Osteoblast (primary cell): ENCODE results near the gene MSANTD3. TPM values are rescaled to one million over a fixed set of nuclear protein-coding genes. Genes with fewer than 3 reads are reported as not detected.

Experiments
- DNase-seq: peaks from one replicate; pipeline ENCODE4 v3.0.0; 2011; ENCODE audit warnings: low spot score, mixed read lengths; ENCODE audit not compliant: insufficient read length; ENCODE audit errors: missing footprints
- H2AFZ ChIP-seq: 2 replicates; pipeline ENCODE4 v1.6.0; 2011; ENCODE audit warnings: mild to moderate bottlenecking, low read length
- H3K27ac ChIP-seq: 2 replicates; pipeline ENCODE4 v1.5.1; 2011; ENCODE audit warnings: mild to moderate bottlenecking, low read depth, low read length, moderate library complexity
- H3K27me3 ChIP-seq: 2 replicates; pipeline ENCODE4 v1.6.0; 2012; ENCODE audit warnings: mild to moderate bottlenecking, control low read depth, inconsistent platforms, low read length, moderate library complexity; ENCODE audit not compliant: insufficient read depth
- H3K36me3 ChIP-seq: 2 replicates; pipeline ENCODE4 v1.5.1; 2011; ENCODE audit warnings: mild to moderate bottlenecking, low read length, control low read depth, moderate library complexity; ENCODE audit not compliant: insufficient read depth
- H3K4me1 ChIP-seq: 2 replicates; pipeline ENCODE4 v1.5.1; 2011; ENCODE audit warnings: mild to moderate bottlenecking, low read length, control low read depth, moderate library complexity; ENCODE audit not compliant: insufficient read depth
- H3K4me2 ChIP-seq: 2 replicates; pipeline ENCODE4 v1.6.0; 2011; ENCODE audit warnings: mild to moderate bottlenecking, low read length; ENCODE audit not compliant: insufficient read depth
- H3K4me3 ChIP-seq: fragments of 200-600 bp; sonication (generic); 3 replicates; pipeline ENCODE4 v1.5.1; 2012; ENCODE audit warnings: mild to moderate bottlenecking, low read length, inconsistent platforms; ENCODE audit not compliant: insufficient read depth
- H3K79me2 ChIP-seq: 2 replicates; pipeline ENCODE4 v1.6.0; 2012; ENCODE audit warnings: mild to moderate bottlenecking, low read length, control low read depth, inconsistent platforms; ENCODE audit not compliant: insufficient read depth
- H3K9me3 ChIP-seq: 2 replicates; pipeline ENCODE4 v1.5.1; 2011; ENCODE audit warnings: low read depth, low read length, control low read depth
- H4K20me1 ChIP-seq: 2 replicates; pipeline ENCODE4 v1.6.0; 2012; ENCODE audit warnings: mild to moderate bottlenecking, low read length, control low read depth; ENCODE audit not compliant: insufficient read depth
- CTCF ChIP-seq: IDR thresholded peaks from 2 replicates; pipeline ENCODE4 v1.5.1; 2011; ENCODE audit warnings: mild to moderate bottlenecking, low read depth, low read length, moderate library complexity; ENCODE audit errors: extremely low read depth
- total RNA-seq: library from RNA; depleted of rRNA; stranded (reverse); fragments of >200 nt; gene quantifications from 2 replicates; pipeline ENCODE4 v1.2.3, GENCODE V29; 2012

Gene MSANTD3
- total RNA-seq, 1 donor: 67.3 TPM

- Histone ChIP-seq H3K4me3 (no peak overlapping the region), H3K4me2 (no peak overlapping the region), H3K79me2 (peaks cover 20% of the 10 kb centered on the region), H3K4me1 (no peaks in the 10 kb centered on the region), H2AFZ (no peak overlapping the region), H3K36me3 (peaks cover 35% of the 10 kb centered on the region), H3K9me3 (no peaks in the 10 kb centered on the region), H4K20me1 (no peaks in the 10 kb centered on the region), H3K27me3 (no peaks in the 10 kb centered on the region), H3K27ac (no peak overlapping the region)
- no peak for TF ChIP-seq CTCF
- DNase-seq: no peak
Measured at GRCh38 chr9:100455470-100455869, 28.5 kb downstream of the MSANTD3 start.

GRCh38 chr9:100457517-100457916 lies 30.6 kb downstream of the MSANTD3 start:
- Histone ChIP-seq H3K27me3 (no peaks in the 10 kb centered on the region), H3K27ac (no peak overlapping the region), H3K4me1 (no peaks in the 10 kb centered on the region), H4K20me1 (no peaks in the 10 kb centered on the region), H3K9me3 (no peaks in the 10 kb centered on the region), H3K79me2 (peaks cover 5% of the 10 kb centered on the region), H3K4me2 (no peak overlapping the region), H3K4me3 (no peak overlapping the region), H3K36me3 (peaks cover 17% of the 10 kb centered on the region), H2AFZ (no peak overlapping the region)
- DNase-seq: no peak
- TF ChIP-seq CTCF: no peak

GRCh38 chr9:100459963-100460362 lies 33.0 kb downstream of the MSANTD3 start:
- no peak overlapping the region for H3K4me2 ChIP-seq
- no peaks in the 10 kb centered on the region for H3K36me3 ChIP-seq
- DNase-seq: no peak
- no peaks in the 10 kb centered on the region for H3K4me1 ChIP-seq
- H3K27ac ChIP-seq: no peak overlapping the region
- H3K9me3 ChIP-seq: no peaks in the 10 kb centered on the region
- no peak for TF ChIP-seq CTCF
- H2AFZ ChIP-seq: no peak overlapping the region
- no peaks in the 10 kb centered on the region for H3K27me3 ChIP-seq
- no peaks in the 10 kb centered on the region for H3K79me2 ChIP-seq
- no peaks in the 10 kb centered on the region for H4K20me1 ChIP-seq
- H3K4me3 ChIP-seq: no peak overlapping the region

GRCh38 chr9:100465274-100465673 lies 38.3 kb downstream of the MSANTD3 start:
- no peak for DNase-seq
- Histone ChIP-seq H3K79me2 (no peaks in the 10 kb centered on the region), H3K9me3 (no peaks in the 10 kb centered on the region), H4K20me1 (no peaks in the 10 kb centered on the region), H3K4me1 (no peaks in the 10 kb centered on the region), H3K27ac (no peak overlapping the region), H3K36me3 (no peaks in the 10 kb centered on the region), H3K4me2 (no peak overlapping the region), H3K27me3 (no peaks in the 10 kb centered on the region), H2AFZ (no peak overlapping the region), H3K4me3 (no peak overlapping the region)
- TF ChIP-seq CTCF: no peak
